ENCODE results near the gene NIM1K.

DNA sequence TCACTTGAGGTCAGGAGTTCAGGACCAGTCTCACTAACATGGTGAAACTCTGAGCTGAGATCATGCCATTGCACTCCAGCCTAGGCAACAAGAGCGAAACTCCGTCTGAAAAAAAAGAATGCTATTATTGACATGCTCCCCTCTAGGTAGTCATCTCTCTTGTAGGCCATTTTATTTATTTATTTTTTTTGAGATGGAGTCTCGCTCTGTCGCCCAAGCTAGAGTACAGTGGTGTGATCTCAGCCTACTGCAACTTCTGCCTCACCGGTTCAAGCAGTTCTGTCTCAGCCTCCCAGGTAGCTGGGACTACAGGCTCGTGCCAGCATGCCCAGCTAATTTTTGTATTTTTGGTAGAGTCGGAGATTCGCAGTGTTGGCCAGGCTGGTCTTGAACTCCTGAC is 20.6 kb upstream of the NIM1K start:
- TF ChIP-seq CTCF (IDR thresholded peaks at IDR 0.05) (no peak), POLR2A (IDR thresholded peaks at IDR 0.05; ENCODE audit: low read depth) (no peak)

Data from esophagus muscularis mucosa (tissue), 3 donors.